Mesangial cell (primary cell): ENCODE measurements around the gene ZNF425. TPM values are rescaled to one million over a fixed set of nuclear protein-coding genes. Genes with fewer than 3 reads are reported as not detected.

ENCODE experiments used
- total RNA-seq: library from RNA; depleted of rRNA; stranded (reverse); fragments of >200 nt; gene quantifications from 2 replicates; pipeline ENCODE4 v1.2.3, GENCODE V29; 2015

Gene ZNF425, protein sequence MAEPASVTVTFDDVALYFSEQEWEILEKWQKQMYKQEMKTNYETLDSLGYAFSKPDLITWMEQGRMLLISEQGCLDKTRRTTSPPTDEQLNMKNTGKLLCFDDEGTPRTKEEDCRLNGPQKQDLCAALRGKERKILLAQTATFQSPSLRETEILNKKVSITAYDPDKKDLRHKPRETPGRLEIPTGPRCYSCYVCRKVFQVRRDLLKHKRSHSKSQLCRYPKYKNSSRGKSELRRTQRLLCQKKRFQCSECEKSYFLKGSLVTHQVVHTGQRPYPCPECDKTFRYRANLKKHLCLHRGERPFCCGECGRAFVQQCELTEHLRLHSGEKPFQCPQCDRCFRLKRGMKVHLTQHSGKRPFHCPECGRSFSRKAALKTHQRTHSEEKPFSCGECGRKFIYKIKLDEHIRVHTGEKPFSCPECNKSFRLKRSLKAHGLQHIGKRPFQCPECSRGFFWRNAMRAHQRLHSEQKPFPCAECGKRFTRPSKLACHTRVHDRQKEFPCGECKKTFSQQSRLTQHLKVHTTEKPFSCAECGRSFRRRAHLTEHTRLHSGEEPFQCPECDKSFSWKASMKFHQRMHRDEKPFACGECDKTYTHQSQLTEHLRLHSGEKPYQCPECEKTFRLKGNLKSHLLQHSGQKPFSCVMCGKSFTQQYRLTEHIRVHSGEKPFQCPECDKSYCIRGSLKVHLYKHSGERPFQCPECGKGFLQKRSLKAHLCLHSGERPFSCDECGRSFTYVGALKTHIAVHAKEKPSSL
- 0.81 and 2.8 TPM in 2 replicates for total RNA-seq

DNA sequence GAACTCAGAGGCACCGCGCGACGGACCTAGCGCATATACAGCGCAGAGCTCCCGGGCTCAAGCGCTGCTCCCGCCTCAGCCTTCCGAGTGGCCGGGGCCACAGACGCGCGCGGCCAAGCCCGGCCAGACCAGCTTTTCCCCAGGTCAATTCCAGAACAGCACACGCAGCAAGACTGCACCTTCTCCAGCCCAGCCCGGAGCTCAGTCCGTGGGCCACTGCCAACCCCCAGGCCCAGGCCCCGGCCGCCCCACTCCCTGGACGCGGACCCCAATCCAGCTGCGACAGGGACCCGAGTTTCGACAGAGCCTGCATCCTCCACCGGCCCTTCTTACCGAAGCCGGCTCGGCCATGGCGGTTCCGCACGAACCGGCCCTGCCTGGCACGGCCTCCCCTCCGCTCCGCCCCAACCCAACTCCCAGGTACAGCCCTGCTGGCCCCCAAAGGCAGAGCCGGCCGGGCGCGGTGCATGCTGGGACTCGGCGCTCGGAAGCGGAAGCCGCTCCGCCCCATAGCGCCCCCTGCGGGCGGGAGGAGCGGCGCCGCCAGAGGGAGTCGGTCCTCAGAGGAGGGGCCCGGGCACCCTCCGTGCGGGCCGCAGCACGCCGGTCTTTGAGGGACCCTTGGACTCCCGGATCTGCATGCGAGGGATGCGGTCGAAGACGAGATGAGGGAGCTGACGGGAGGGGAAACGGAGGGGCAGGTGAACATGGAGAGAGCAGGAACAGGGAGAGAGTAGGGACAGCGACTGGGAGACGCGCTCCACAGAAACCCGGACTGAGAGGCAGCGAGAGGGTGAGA is at the start of gene ZNF425:
TSS of gene ZNF425 (minus strand) at position 462 of the 799 bp plus-strand sequence. CDS start at position 351, 111 bp downstream.

DNA sequence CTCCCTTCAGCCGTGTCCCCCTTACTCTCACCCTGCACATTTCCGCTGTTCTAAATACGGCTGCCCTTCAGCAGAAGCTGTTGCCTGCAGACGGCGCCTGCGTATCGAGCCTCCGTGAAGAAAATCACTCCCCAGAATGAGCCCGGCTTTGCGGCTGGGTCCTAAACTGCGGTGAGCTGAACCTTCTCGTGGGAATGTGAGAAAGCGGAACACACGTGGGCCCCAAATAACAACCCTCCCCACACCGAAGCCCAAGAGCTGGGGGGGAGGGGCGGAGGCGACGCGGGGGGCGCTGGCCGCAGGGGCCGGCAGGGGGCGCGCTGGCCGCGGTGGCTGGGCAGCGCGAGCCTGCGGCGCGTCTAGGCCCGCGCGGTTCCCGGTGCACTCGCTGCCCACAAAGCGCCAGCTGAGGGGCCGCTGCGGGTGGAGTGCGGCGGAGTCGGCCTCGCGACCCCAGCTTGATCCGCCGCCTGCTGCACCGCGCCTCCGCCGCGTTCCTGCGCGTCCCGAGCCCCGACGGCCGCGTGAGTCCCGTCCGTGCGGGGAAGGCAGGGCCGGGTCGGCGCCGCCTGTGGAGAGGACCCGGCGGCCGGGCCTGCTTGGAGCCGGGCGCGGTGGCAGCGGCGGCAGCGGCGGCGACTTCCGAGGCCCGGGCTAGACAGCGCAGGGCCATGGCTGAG is 21.1 kb upstream of the ZNF425 start, which contains the start of gene ZNF398:
TSS of gene ZNF398 (plus strand) at position 382 of the 680 bp plus-strand sequence. CDS start at position 672, 290 bp downstream.

DNA sequence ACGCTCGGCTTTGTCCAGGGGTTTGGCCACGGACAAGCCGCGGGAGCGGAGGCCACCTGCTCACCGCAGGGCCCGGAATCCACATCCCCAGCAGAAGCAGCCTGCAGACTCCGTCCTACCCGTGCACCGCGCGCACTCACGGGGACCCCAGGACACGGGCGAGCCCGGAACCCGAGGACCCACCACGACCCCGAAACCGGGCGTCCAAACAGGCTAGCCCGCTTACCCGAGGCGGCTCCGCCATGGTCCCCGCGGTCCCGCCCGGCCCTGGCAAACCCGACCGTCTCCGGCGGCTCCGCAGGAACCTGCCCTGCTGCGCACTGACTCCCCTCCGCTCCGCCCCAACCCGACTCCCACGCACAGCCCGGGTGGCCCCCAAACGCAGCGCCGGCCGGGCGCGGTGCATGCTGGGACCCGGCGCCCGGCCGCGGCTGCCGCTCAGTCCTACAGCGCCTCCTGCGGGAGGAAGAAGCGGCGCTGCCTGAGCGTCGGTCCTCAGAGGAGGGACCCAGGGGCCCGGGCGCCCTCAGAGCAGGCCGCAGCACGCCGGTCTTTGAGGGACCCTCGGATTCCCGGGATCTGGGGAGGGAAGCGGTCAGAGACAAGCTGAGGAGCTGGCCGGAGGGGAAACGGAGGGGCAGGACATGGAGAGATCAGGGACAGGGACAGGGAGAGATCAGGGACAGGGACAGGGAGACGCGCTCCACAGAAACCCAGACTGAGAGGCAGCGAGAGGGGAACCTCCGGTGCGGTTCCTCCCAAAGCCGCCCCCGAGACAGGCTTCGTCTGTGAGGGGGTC is 35.5 kb downstream of the ZNF425 start, which contains the start of gene ZNF786:
TSS of gene ZNF786 (minus strand) at position 322 of the 799 bp plus-strand sequence. CDS start at position 244, 78 bp downstream.

Other genes starting within 250 kb of the ZNF425 start
- gene EZH2, start 242.0 kb downstream of the ZNF425 start, total RNA-seq: 4.2 and 17.8 TPM in 2 replicates
- 157 and 292 TPM in 2 replicates for gene PDIA4, start 97.8 kb downstream of the ZNF425 start, total RNA-seq
- gene ZNF786, start 35.6 kb downstream of the ZNF425 start, total RNA-seq: 2.8 and 9.0 TPM in 2 replicates
- 10.1 and 10.8 TPM in 2 replicates for gene ZNF398, start 21.1 kb upstream of the ZNF425 start, total RNA-seq
- gene ZNF282, start 69.2 kb upstream of the ZNF425 start, total RNA-seq: 20.2 and 29.2 TPM in 2 replicates
- 6.2 and 6.3 TPM in 2 replicates for gene ZNF212, start 113.3 kb upstream of the ZNF425 start, total RNA-seq
- gene ZNF783, start 135.9 kb upstream of the ZNF425 start, total RNA-seq: 5.7 and 9.6 TPM in 2 replicates